ENCODE data around the gene PKIB.
"Not testable (repeated sequence)": the region's sequence is repeated elsewhere in the genome, so short reads cannot be mapped to it uniquely, and the experiment has no call there.

Gene PKIB

DNA sequence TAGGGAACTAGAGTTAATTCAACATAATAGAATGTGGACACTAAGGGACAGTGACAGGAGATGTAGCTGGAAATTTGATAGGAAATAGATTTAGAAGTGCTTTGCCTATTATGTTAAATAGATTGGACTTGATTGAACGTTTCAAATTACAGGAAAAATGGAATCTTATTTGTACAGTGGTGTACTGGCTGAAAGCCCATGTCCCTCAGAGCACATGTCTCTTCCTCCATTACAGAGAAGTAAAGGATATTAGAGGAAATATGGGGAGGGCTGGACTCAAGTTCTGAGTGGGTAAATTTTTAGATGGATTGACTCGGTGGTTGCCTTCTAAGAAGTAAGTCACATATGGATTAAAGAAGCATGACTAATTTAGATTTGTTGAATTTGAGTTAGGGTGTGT, 11.4 kb downstream of the PKIB start:
- no peak for DNase-seq (ENCODE audit: low spot score)

GRCh38 chr6:122622479-122622878, 12.3 kb downstream of the PKIB start:
- no peak for DNase-seq (ENCODE audit: low spot score)

- DNase-seq (ENCODE audit: low spot score) = no peak
These were observed 13.1 kb downstream of the PKIB start for GRCh38 chr6:122623279-122623678.

- DNase-seq (ENCODE audit: low spot score) = no peak
These were observed 14.6 kb downstream of the PKIB start for GRCh38 chr6:122624853-122625252.

DNA sequence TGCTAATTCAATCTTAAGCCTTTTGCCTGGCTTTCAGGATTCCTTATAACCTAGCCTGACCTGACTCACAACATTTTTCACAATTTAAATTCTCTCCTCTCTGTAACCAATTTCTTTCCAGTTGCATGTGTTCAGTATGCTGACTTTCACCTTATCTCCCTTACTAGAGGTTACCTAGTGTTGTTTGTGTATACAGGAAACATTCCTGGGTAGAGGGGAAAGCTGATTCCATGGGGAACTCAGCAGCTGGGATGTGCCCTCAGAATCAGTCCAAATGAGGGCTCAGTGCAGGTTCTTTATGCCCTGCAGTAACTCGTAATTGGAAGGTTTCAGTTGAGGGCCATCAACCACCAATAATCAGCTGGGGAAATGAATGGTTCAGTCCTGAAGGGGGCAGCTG, 18.5 kb downstream of the PKIB start:
- DNase-seq (ENCODE audit: low spot score) = no peak

- DNase-seq (ENCODE audit: low spot score) = no peak
These were observed 21.5 kb downstream of the PKIB start for GRCh38 chr6:122631571-122632249.

DNA sequence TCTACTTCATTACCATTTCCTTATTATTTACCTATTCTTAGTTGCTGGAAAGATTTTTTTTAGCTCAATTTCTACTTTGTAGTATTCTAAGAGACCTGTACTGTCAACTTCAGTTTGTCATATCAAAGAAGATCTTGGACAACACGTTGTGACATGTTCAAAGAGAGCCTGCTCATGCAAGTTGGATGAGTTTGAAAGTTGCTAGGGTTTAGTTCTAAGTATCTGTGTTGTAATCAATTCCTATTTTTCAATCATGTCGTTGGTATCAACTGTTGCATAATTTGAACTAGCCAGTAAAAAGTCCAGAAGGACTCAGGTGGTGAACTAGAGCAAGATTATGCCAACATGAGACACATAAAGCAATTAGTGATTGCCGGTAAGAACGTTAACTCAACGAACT, 30.2 kb downstream of the PKIB start:
- no peak for DNase-seq (ENCODE audit: low spot score)

DNA sequence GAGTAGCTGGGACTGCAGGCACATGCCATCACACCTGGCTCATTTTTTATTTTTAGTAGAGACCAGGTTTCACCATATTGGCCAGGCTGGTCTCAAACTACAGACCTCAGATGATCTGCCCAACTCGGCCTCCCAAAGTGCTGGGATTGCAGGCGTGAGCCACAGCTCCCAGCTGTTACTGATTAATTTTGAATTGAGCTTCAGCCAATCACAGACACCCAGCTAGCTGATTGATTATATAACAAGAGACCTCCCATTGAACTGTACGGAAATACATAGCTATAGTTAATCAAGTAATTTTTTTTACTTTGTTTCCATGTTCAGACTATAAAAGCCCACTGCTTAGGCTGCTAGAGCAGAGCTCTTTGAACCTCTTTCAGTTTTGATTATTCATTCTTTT, 31.6 kb downstream of the PKIB start:
- no peak for DNase-seq (ENCODE audit: low spot score)

GRCh38 chr6:122642604-122643003, 32.4 kb downstream of the PKIB start:
- not testable (repeated sequence) for DNase-seq (ENCODE audit: low spot score)

GRCh38 chr6:122645256-122645655, 35.1 kb downstream of the PKIB start:
- DNase-seq (ENCODE audit: low spot score) = no peak

GRCh38 chr6:122647765-122648164, 37.6 kb downstream of the PKIB start:
- DNase-seq (ENCODE audit: low spot score) = no peak

GRCh38 chr6:122648726-122649125, 38.5 kb downstream of the PKIB start:
- DNase-seq (ENCODE audit: low spot score) = no peak

DNA sequence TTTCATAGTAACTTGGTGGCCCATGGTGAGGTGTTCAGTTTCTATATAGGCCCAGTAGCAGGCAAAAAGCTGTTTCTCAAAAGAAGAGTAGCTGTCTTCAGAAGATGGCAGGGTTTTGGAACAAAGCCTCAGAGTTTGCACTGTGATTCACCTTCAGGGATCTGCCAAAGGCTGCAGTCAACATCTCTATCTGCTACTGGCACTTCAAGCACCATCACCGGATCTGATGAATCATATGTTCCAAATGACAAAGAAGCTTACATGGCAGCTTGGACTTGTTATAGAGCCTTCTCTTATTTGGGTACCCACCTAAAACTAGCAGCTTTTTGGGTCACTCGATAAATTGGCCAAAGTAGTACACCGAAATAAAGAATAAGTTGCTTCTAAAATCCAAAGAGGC, 39.5 kb downstream of the PKIB start:
- no peak for DNase-seq (ENCODE audit: low spot score)

- no peak for DNase-seq (ENCODE audit: low spot score)
These were observed 40.2 kb downstream of the PKIB start for GRCh38 chr6:122650403-122650802.

DNA sequence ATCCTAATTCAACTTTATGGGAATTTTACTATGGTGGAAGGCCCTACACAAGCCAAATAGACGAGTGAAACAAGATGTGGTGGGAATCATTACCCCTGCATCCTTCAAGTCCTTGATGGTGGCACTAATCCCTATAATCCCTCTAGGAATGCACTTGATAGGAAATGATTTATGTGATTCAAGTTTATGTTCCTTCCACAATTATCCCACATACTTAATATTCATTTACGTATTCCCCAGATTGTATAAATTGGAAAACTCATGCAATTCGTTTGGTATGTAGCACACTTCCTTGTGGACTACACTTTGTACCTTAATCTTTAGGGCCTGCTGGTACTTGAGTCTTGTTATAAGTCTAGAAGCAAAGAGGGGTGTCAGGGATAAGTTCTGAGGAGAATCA, 40.8 kb downstream of the PKIB start:
- DNase-seq (ENCODE audit: low spot score) = no peak

DNA sequence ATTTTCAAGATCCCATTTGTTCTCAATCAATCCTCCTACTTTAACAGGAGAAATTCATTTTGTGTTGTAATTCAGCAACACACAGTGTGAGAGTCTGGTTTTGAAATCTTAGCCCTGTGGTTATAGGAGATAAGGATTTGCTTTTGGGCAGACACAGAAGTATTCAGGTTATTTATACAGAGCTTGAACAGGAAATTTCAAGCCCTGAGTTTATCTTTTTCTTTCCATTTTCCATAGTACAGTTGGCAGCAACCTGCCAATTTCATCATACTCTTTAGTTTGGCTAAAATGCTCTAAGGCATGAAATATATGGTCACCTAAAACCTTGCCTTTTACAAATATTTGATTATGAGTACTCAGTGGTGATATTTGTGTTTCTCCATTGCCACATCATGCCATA, 41.4 kb downstream of the PKIB start:
- DNase-seq (ENCODE audit: low spot score) = no peak

DNA sequence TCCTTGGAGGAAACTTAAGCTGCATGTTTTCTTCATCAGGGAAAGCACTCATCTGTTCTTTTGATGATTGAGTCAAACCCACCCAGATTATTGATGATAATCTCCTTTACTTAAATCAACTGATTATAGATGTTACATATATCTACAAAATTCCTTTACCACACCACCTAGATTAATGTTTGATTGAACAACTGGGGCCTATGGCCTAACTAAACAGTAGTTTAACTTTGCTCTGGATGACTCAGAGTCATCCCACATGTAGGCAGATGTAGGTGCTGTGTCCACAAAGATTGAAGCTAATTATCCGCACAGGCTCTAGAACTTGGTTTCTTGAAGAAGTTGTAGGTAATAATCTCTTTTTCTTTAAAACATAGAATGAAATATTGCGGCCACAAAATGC, 42.2 kb downstream of the PKIB start:
- no peak for DNase-seq (ENCODE audit: low spot score)

DNA sequence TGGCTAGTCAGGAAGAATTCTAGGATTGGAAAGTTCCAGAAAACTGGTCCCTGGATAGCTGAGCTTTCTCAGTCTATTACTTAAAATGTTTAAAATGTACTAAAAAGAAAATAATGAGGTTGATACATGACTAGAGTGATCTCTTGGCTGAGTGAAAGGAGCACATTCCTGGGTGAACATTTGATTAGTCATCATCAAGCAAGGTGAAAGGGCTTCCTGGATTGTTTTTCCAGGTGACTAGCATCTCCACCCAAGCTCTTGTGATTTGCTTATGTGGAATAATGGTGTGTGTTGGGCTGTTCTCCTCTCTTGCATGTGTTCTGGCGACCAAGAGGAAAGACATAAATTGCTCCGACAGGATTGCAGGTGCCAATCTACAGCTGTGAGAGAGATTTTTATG, 42.9 kb downstream of the PKIB start:
- no peak for DNase-seq (ENCODE audit: low spot score)

DNA sequence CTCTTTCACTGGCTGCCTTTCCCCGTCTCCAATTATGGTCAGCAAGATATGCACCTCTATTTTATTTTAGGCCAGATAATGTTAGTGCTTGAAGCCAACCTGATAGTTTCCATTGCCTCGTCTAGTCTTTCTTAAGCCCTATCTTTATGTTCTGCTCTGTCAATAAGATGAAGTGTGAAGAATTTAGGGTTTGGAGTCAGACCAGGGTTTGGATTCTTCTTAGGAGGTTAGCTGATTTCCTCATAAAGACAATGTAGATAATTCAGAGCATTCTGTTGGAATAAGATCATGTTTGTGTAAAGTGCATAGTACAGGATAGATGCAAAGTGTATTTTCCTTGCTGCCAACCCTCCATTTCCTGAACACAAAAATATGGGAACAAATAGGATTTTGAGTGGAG, 43.8 kb downstream of the PKIB start:
- DNase-seq (ENCODE audit: low spot score) = no peak

GRCh38 chr6:122657601-122658000, 47.4 kb downstream of the PKIB start:
- DNase-seq (ENCODE audit: low spot score) = no peak

GRCh38 chr6:122660296-122660695, 50.1 kb downstream of the PKIB start:
- no peak for DNase-seq (ENCODE audit: low spot score)

DNA sequence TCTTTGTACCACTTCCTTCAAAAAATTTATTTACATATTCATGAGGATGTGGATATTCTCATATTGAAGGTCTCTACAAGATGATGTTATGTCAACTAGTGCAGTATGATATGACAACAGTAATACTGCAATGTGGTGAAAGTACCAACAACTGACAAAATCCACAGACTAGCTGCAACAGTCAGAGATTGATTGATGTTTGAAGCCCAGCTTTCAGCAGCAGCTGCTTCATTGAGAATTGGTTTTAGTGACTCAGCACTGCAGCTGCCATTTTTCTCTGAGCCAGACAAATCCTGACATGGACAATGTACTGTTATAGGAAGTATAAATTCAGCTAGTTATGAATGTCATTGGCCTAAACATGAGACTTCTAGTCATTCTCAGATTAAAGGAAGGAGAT, 53.8 kb downstream of the PKIB start:
- DNase-seq (ENCODE audit: low spot score) = no peak

- DNase-seq (ENCODE audit: low spot score) = no peak
These were observed 55.7 kb downstream of the PKIB start for GRCh38 chr6:122665929-122666328.

- DNase-seq (ENCODE audit: low spot score) = no peak
These were observed 56.2 kb downstream of the PKIB start for GRCh38 chr6:122666418-122666817.

- no peak for DNase-seq (ENCODE audit: low spot score)
These were observed 59.2 kb downstream of the PKIB start for GRCh38 chr6:122669418-122669817.
